HepG2 (cell line): ENCODE data around the gene ENO1. TPM values are rescaled to one million over a fixed set of nuclear protein-coding genes. Genes with fewer than 3 reads are reported as not detected.
A peak's percentile ranks its signal among the peaks of the same experiment; 100 is the strongest.

ENCODE experiments used
- ASH2L ChIP-seq: fragments of 300-600, 200-600 bp; sonication (generic); IDR thresholded peaks from 2 replicates; pipeline ENCODE4 v1.7.0; 2017; ENCODE audit warnings: low read depth, mild to moderate bottlenecking, moderate library complexity, mixed read lengths, low read length; ENCODE audit not compliant: insufficient read length
- ATF7 ChIP-seq, 2 experiments: fragments of 450-650 bp in 1 of 2; sonication (generic) in 1 of 2; formaldehyde crosslinking in 1 of 2; IDR thresholded peaks; 2 replicates each; pipeline versions ENCODE4 v1.4.0 to v1.6.1; 2016 to 2020; ENCODE audit warnings: antibody characterized with exemption in 1 of 2, mild to moderate bottlenecking in 1 of 2, missing genetic modification reagents in 1 of 2
- CENPX ChIP-seq: sonication (generic); formaldehyde crosslinking; IDR thresholded peaks from 2 replicates; pipeline ENCODE4 v1.9.0; 2021; ENCODE audit warnings: mild to moderate bottlenecking, missing genetic modification reagents, moderate library complexity
- EP300 ChIP-seq, 3 experiments: sonication (generic) in 1 of 3; formaldehyde crosslinking in 1 of 3; IDR thresholded peaks; 2 replicates each; pipeline versions ENCODE4 v1.5.1 to v1.6.1; 2011 to 2020; ENCODE audit warnings: low read depth in 2 of 3, low read length in 2 of 3, borderline replicate concordance in 1 of 3, improper control_type of control experiment in 1 of 3, mild to moderate bottlenecking in 1 of 3, missing genetic modification reagents in 1 of 3, moderate library complexity in 1 of 3
- FOXJ3 ChIP-seq: sonication (generic); formaldehyde crosslinking; IDR thresholded peaks from 2 replicates; pipeline ENCODE4 v1.4.0; 2020; ENCODE audit warnings: missing genetic modification reagents, mild to moderate bottlenecking, borderline replicate concordance
- FOXO1 ChIP-seq: sonication (generic); formaldehyde crosslinking; IDR thresholded peaks from 2 replicates; pipeline ENCODE4 v1.4.0; 2020; ENCODE audit warnings: missing genetic modification reagents
- GATAD1 ChIP-seq: IDR thresholded peaks from 2 replicates; pipeline ENCODE4 v1.6.1; 2016; ENCODE audit warnings: missing genetic modification reagents, missing compliant biosample characterization
- HMG20B ChIP-seq: conservative IDR thresholded peaks from 2 replicates; pipeline ENCODE4 v1.6.1; 2016; ENCODE audit warnings: missing genetic modification reagents, missing compliant biosample characterization
- POGZ ChIP-seq: sonication (generic); formaldehyde crosslinking; IDR thresholded peaks from 2 replicates; pipeline ENCODE4 v1.4.0; 2020; ENCODE audit warnings: mild to moderate bottlenecking, missing genetic modification reagents
- PPARG ChIP-seq: conservative IDR thresholded peaks from 2 replicates; pipeline ENCODE4 v1.6.1; 2016; ENCODE audit warnings: missing biosample characterization, missing genetic modification reagents
- SOX13 ChIP-seq, 3 experiments: fragments of 450-650 bp in 1 of 3; sonication (generic) in 1 of 3; formaldehyde crosslinking in 1 of 3; IDR thresholded peaks in 2 of 3; conservative IDR thresholded peaks in 1 of 3; 2 replicates each; pipeline versions ENCODE4 v1.5.0 to v1.6.1; 2016 to 2020; ENCODE audit warnings: antibody characterized with exemption in 1 of 3, mild to moderate bottlenecking in 1 of 3, missing compliant biosample characterization in 1 of 3, missing genetic modification reagents in 1 of 3, moderate library complexity in 1 of 3
- ZBTB7A ChIP-seq: sonication (generic); formaldehyde crosslinking; IDR thresholded peaks from 2 replicates; pipeline ENCODE4 v1.8.0; 2022; ENCODE audit warnings: mild to moderate bottlenecking, missing genetic modification reagents
- ZFYVE20 ChIP-seq: sonication (generic); formaldehyde crosslinking; IDR thresholded peaks from 2 replicates; pipeline ENCODE4 v1.8.0; 2023; ENCODE audit warnings: low read depth, mild to moderate bottlenecking, moderate library complexity, missing genetic modification reagents, borderline replicate concordance
- ZNF792 ChIP-seq: IDR thresholded peaks from 2 replicates; pipeline ENCODE4 v1.6.1; 2016
- polyA plus RNA-seq, 8 experiments: library from polyadenylated mRNA; depleted of rRNA in 3 of 8; stranded (reverse) in 7 of 8; unstranded in 1 of 8; fragments of >200 nt; fragmentation: Illumina TruSeq in 4 of 8; extraction: Trizol in 4 of 8; gene quantifications; 2 replicates each; pipeline versions ENCODE4 v1.2.1 to v1.2.3, GENCODE V29; 2011 to 2016; ENCODE audit warnings: low read depth in 4 of 8, missing spikeins in 1 of 8, mixed read lengths in 1 of 8; ENCODE audit not compliant: insufficient read depth in 1 of 8
- total RNA-seq, 5 experiments: library from RNA; depleted of rRNA; stranded (reverse); fragments of >200 nt; fragmentation: Illumina TruSeq; extraction: Trizol; gene quantifications; 2 replicates each; pipeline ENCODE4 v1.2.3, GENCODE V29; 2016; ENCODE audit warnings: low read depth in 1 of 5
- TF ChIP-seq, protein P1 (sequence below): sonication (generic); formaldehyde crosslinking; IDR thresholded peaks from 2 replicates; pipeline ENCODE4 v1.4.0; 2020; ENCODE audit warnings: missing genetic modification reagents
- TF ChIP-seq, protein P2 (sequence below), 2 experiments: fragments of 450-650 bp in 1 of 2; sonication (generic) in 1 of 2; formaldehyde crosslinking in 1 of 2; IDR thresholded peaks; 2 replicates each; pipeline versions ENCODE4 v1.6.1 to v1.8.0; 2016 to 2022; ENCODE audit warnings: antibody characterized with exemption in 1 of 2, mild to moderate bottlenecking in 1 of 2, missing genetic modification reagents in 1 of 2
- TF ChIP-seq, protein P3 (sequence below): sonication (generic); formaldehyde crosslinking; IDR thresholded peaks from 2 replicates; pipeline ENCODE4 v1.4.0; 2020; ENCODE audit warnings: missing genetic modification reagents, low read depth, mild to moderate bottlenecking, borderline replicate concordance

ENO1 gene
- total and polyA plus RNA-seq, 2 of the 13 experiments (the other 11 are each of a cell fraction or from before 2014, with no cell fraction given): 1,559 to 3,103 TPM

DNA sequence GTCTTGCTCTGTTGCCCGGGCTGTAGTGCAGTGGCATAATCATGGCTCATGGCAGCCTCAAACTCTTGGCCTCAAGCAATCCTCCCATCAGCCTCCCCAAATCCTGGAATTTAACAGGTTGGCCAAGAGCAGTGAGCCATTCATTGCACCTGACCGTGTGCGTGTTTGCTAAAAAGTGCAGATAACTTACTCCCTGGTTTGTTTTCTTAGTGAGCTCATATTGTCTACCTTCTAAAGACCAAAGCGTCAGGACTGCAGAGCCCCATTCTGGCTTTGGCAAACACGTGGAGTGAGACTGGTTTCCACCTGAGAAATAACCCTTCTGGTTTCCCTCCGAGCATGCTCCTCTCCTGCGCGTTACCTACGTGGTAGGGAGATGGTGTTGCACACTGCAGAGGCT is 35.0 kb upstream of the ENO1 start (continued):
- TF ChIP-seq, protein P1, sequence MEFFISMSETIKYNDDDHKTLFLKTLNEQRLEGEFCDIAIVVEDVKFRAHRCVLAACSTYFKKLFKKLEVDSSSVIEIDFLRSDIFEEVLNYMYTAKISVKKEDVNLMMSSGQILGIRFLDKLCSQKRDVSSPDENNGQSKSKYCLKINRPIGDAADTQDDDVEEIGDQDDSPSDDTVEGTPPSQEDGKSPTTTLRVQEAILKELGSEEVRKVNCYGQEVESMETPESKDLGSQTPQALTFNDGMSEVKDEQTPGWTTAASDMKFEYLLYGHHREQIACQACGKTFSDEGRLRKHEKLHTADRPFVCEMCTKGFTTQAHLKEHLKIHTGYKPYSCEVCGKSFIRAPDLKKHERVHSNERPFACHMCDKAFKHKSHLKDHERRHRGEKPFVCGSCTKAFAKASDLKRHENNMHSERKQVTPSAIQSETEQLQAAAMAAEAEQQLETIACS (CRISPR knock-in tag): 0 out of 2 replicates have a peak, but pooled peaks have one; percentile 22
- TF ChIP-seq POGZ (CRISPR knock-in tag) (0 out of 2 replicates have a peak, but pooled peaks have one; percentile 23), FOXO1 (peak; percentile 64; the same call in 1 of the 2 replicates), ATF7 (IDR thresholded peaks at IDR 0.05) (no peak), ATF7 (CRISPR knock-in tag; IDR thresholded peaks at IDR 0.05) (peak; percentile 76; the same call in 1 of the 2 replicates), CENPX (no peak), HMG20B (0 out of 2 replicates have a peak, but pooled peaks have one; percentile 26), ZBTB7A (CRISPR knock-in tag) (peak; percentile 46; the same call in 1 of the 2 replicates), SOX13 (IDR thresholded peaks at IDR 0.05) (0 out of 2 replicates have a peak, but pooled peaks have one; percentile 31), SOX13 (CRISPR knock-in tag; conservative IDR thresholded peaks at IDR 0.05 in 1 of 2, IDR thresholded peaks at IDR 0.05 in 1 of 2) (peak in 1 of 2 experiments; percentile 78; a peak in 2 of 4 replicates), ZFYVE20 (CRISPR knock-in tag) (no peak), GATAD1 (CRISPR knock-in tag) (no peak; the same call in 1 of the 2 replicates), ZNF792 (CRISPR knock-in tag) (peak; percentile 71), EP300 (IDR thresholded peaks at IDR 0.05; ENCODE audit: low read depth in 2 of 2, low read length in 2 of 2) (no peak; a peak in 1 of 4 replicates), EP300 (CRISPR knock-in tag; IDR thresholded peaks at IDR 0.05; ENCODE audit: borderline replicate concordance) (peak; percentile 32; the same call in 1 of the 2 replicates), FOXJ3 (CRISPR knock-in tag) (no peak), PPARG (CRISPR knock-in tag) (no peak), ASH2L (no peak)
- TF ChIP-seq, protein P2, sequence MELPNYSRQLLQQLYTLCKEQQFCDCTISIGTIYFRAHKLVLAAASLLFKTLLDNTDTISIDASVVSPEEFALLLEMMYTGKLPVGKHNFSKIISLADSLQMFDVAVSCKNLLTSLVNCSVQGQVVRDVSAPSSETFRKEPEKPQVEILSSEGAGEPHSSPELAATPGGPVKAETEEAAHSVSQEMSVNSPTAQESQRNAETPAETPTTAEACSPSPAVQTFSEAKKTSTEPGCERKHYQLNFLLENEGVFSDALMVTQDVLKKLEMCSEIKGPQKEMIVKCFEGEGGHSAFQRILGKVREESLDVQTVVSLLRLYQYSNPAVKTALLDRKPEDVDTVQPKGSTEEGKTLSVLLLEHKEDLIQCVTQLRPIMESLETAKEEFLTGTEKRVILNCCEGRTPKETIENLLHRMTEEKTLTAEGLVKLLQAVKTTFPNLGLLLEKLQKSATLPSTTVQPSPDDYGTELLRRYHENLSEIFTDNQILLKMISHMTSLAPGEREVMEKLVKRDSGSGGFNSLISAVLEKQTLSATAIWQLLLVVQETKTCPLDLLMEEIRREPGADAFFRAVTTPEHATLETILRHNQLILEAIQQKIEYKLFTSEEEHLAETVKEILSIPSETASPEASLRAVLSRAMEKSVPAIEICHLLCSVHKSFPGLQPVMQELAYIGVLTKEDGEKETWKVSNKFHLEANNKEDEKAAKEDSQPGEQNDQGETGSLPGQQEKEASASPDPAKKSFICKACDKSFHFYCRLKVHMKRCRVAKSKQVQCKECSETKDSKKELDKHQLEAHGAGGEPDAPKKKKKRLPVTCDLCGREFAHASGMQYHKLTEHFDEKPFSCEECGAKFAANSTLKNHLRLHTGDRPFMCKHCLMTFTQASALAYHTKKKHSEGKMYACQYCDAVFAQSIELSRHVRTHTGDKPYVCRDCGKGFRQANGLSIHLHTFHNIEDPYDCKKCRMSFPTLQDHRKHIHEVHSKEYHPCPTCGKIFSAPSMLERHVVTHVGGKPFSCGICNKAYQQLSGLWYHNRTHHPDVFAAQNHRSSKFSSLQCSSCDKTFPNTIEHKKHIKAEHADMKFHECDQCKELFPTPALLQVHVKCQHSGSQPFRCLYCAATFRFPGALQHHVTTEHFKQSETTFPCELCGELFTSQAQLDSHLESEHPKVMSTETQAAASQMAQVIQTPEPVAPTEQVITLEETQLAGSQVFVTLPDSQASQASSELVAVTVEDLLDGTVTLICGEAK (IDR thresholded peaks at IDR 0.05): no peak
- TF ChIP-seq, protein P2 (CRISPR knock-in tag; IDR thresholded peaks at IDR 0.05): peak; percentile 48; the same call in 1 of the 2 replicates
- TF ChIP-seq, protein P3, sequence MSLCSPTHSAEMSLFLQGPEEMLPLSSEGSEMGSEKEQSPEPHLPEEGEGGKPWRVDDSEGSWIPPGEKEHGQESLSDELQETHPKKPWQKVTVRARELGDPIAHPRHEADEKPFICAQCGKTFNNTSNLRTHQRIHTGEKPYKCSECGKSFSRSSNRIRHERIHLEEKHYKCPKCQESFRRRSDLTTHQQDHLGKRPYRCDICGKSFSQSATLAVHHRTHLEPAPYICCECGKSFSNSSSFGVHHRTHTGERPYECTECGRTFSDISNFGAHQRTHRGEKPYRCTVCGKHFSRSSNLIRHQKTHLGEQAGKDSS: no peak
